Adipocyte (in vitro differentiated cells): ENCODE measurements around the gene PCDHB12.
"Not testable (repeated sequence)": the region's sequence is repeated elsewhere in the genome, so short reads cannot be mapped to it uniquely, and the experiment has no call there.

Source experiments
- DNase-seq: peaks from one replicate; pipeline ENCODE4 v3.0.0-alpha.2; 2015; ENCODE audit warnings: low read depth
- H3K27me3 ChIP-seq: replicated peaks from 2 replicates; pipeline ENCODE4 v1.7.0; 2013; ENCODE audit warnings: mild to moderate bottlenecking, low read length, moderate library complexity; ENCODE audit not compliant: control insufficient read depth, insufficient read depth
- H3K36me3 ChIP-seq: 2 replicates; pipeline ENCODE4 v1.7.0; 2013; ENCODE audit warnings: low read length, mild to moderate bottlenecking, moderate library complexity; ENCODE audit not compliant: control insufficient read depth, insufficient read depth, severe bottlenecking
- H3K4me1 ChIP-seq: 2 replicates; pipeline ENCODE4 v1.7.0; 2013; ENCODE audit warnings: mild to moderate bottlenecking, low read length, moderate library complexity; ENCODE audit not compliant: control insufficient read depth, insufficient read depth
- H3K4me3 ChIP-seq: 2 replicates; pipeline ENCODE4 v1.7.0; 2013; ENCODE audit warnings: mild to moderate bottlenecking, low read length, moderate library complexity
- H3K9ac ChIP-seq: 2 replicates; pipeline ENCODE4 v1.7.0; 2013; ENCODE audit warnings: mild to moderate bottlenecking, low read length, moderate library complexity
- H3K9me3 ChIP-seq: 2 replicates; pipeline ENCODE4 v1.7.0; 2013; ENCODE audit warnings: mild to moderate bottlenecking, low read length, moderate library complexity; ENCODE audit not compliant: control insufficient read depth

Gene PCDHB12

GRCh38 chr5:141213656-141214339 is 5.3 kb downstream of the PCDHB12 start, which contains the start of gene PCDHB13:
Gene PCDHB13, plus strand, starts transcription at chr5:141213919. Its CDS starts 205 bp downstream, at chr5:141214124.
- not testable (repeated sequence) for H3K9ac ChIP-seq, H3K36me3 ChIP-seq, H3K27me3 ChIP-seq, H3K4me1 ChIP-seq
- peak within 1 kb of the TSS; percentile 27 for H3K4me3 ChIP-seq
- peak; percentile 43 for DNase-seq
- peaks cover 72% of the 10 kb centered on the region for H3K9me3 ChIP-seq

GRCh38 chr5:141214583-141214982 is 6.1 kb downstream of the PCDHB12 start:
- not testable (repeated sequence) for H3K4me1 ChIP-seq, H3K36me3 ChIP-seq, H3K27me3 ChIP-seq, H3K4me3 ChIP-seq, H3K9ac ChIP-seq, DNase-seq
- H3K9me3 ChIP-seq: peaks cover 72% of the 10 kb centered on the region

DNA sequence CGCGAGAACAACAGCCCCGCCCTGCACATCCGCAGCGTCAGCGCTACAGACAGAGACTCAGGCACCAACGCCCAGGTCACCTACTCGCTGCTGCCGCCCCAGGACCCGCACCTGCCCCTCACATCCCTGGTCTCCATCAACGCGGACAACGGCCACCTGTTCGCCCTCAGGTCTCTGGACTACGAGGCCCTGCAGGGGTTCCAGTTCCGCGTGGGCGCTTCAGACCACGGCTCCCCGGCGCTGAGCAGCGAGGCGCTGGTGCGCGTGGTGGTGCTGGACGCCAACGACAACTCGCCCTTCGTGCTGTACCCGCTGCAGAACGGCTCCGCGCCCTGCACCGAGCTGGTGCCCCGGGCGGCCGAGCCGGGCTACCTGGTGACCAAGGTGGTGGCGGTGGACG is 7.0 kb downstream of the PCDHB12 start:
- not testable (repeated sequence) for DNase-seq, H3K36me3 ChIP-seq, H3K4me3 ChIP-seq, H3K27me3 ChIP-seq, H3K9ac ChIP-seq, H3K4me1 ChIP-seq
- peaks cover 74% of the 10 kb centered on the region for H3K9me3 ChIP-seq

DNA sequence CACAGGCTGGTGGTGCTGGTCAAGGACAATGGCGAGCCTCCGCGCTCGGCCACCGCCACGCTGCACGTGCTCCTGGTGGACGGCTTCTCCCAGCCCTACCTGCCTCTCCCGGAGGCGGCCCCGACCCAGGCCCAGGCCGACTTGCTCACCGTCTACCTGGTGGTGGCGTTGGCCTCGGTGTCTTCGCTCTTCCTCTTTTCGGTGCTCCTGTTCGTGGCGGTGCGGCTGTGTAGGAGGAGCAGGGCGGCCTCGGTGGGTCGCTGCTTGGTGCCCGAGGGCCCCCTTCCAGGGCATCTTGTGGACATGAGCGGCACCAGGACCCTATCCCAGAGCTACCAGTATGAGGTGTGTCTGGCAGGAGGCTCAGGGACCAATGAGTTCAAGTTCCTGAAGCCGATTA is 7.5 kb downstream of the PCDHB12 start:
- H3K4me1 ChIP-seq, H3K36me3 ChIP-seq, DNase-seq, H3K27me3 ChIP-seq, H3K9ac ChIP-seq, H3K4me3 ChIP-seq: not testable (repeated sequence)
- peaks cover 78% of the 10 kb centered on the region for H3K9me3 ChIP-seq

- H3K27me3 ChIP-seq: no peaks in the 10 kb centered on the region
- H3K9me3 ChIP-seq: peaks cover 69% of the 10 kb centered on the region
- no peak within 1 kb of the TSS for H3K9ac ChIP-seq
- no peaks in the 10 kb centered on the region for H3K36me3 ChIP-seq
- DNase-seq: peak; percentile 78
- peak within 1 kb of the TSS; percentile 71 for H3K4me3 ChIP-seq
- no peaks in the 10 kb centered on the region for H3K4me1 ChIP-seq
Observed at GRCh38 chr5:141223112-141223783, 14.7 kb downstream of the PCDHB12 start, which contains the start of gene PCDHB14. Gene PCDHB14, plus strand, starts transcription at chr5:141223343. Its CDS starts 163 bp downstream, at chr5:141223506.

DNA sequence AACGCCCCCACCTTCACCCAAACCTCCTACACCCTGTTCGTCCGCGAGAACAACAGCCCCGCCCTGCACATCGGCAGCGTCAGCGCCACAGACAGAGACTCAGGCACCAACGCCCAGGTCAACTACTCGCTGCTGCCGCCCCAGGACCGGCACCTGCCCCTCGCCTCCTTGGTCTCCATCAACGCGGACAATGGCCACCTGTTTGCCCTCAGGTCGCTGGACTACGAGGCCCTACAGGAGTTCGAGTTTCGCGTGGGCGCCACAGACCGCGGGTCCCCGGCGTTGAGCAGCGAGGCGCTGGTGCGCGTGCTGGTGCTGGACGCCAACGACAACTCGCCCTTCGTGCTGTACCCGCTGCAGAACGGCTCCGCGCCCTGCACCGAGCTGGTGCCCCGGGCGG is 16.3 kb downstream of the PCDHB12 start:
- H3K9me3 ChIP-seq: peaks cover 64% of the 10 kb centered on the region
- not testable (repeated sequence) for H3K4me1 ChIP-seq, H3K9ac ChIP-seq, H3K36me3 ChIP-seq, H3K27me3 ChIP-seq, H3K4me3 ChIP-seq, DNase-seq

DNA sequence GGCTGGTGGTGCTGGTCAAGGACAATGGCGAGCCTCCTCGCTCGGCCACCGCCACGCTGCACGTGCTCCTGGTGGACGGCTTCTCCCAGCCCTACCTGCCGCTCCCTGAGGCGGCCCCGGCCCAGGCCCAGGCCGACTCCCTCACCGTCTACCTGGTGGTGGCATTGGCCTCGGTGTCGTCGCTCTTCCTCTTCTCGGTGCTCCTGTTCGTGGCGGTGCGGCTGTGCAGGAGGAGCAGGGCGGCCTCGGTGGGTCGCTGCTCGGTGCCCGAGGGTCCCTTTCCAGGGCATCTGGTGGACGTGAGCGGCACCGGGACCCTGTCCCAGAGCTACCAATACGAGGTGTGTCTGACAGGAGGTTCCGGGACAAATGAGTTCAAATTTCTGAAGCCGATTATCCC is 16.9 kb downstream of the PCDHB12 start:
- peaks cover 63% of the 10 kb centered on the region for H3K9me3 ChIP-seq

DNA sequence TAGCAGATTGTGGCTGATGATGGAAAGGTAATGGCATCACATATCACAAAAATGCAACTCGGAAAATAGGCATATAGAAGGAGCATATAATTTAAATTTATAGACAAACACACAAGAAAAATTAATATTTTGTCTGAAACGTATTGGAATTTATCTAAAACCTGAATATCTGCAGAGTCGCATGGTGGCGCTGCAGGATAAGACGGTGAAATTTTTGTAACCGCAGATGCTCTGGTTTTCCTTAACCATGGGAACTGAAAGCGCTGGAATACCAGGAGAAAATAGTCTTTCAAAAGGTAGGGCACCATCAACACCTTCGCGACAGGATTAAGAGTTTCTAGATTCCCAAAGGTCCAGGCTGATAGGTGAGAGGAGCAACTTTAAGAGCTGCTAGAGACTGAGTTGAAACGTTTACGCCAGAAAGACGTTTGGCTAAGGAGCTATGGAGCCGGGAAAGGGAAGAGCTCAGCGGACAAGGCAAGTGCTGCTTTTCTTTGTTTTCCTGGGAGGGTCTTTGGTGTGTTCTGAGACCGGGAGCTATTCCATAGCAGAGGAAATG is 25.7 kb downstream of the PCDHB12 start:
- Histone ChIP-seq H3K4me1 (no peaks in the 10 kb centered on the region), H3K36me3 (no peaks in the 10 kb centered on the region), H3K4me3 (peak overlapping the region; percentile 46), H3K9ac (no peak overlapping the region), H3K27me3 (no peaks in the 10 kb centered on the region), H3K9me3 (peaks cover 84% of the 10 kb centered on the region)
- peak; percentile 27 for DNase-seq

More for the DNA sequence above, 16.9 kb downstream of the PCDHB12 start:
- not testable (repeated sequence) for H3K36me3 ChIP-seq, H3K9ac ChIP-seq, H3K27me3 ChIP-seq, H3K4me1 ChIP-seq, DNase-seq, H3K4me3 ChIP-seq

GRCh38 chr5:141235922-141236321 is 27.4 kb downstream of the PCDHB12 start:
- not testable (repeated sequence) for H3K9ac ChIP-seq, H3K4me3 ChIP-seq, DNase-seq, H3K4me1 ChIP-seq, H3K27me3 ChIP-seq, H3K36me3 ChIP-seq
- H3K9me3 ChIP-seq: peaks cover 93% of the 10 kb centered on the region

GRCh38 chr5:141236516-141237313 is 28.2 kb downstream of the PCDHB12 start:
- Histone ChIP-seq H3K9me3 (peaks cover 93% of the 10 kb centered on the region), H3K36me3 (no peaks in the 10 kb centered on the region), H3K9ac (no peak overlapping the region), H3K27me3 (no peaks in the 10 kb centered on the region), H3K4me1 (no peaks in the 10 kb centered on the region), H3K4me3 (no peak overlapping the region)
- no peak for DNase-seq

- H3K9ac ChIP-seq: no peak overlapping the region
- H3K9me3 ChIP-seq: peaks cover 97% of the 10 kb centered on the region
- no peaks in the 10 kb centered on the region for H3K27me3 ChIP-seq
- no peaks in the 10 kb centered on the region for H3K4me1 ChIP-seq
- no peaks in the 10 kb centered on the region for H3K36me3 ChIP-seq
- no peak for DNase-seq
- H3K4me3 ChIP-seq: no peak overlapping the region
Observed at GRCh38 chr5:141241496-141241895, 33.0 kb downstream of the PCDHB12 start.
